ENCODE measurements around the gene EPHX1. TPM values are rescaled to one million over a fixed set of nuclear protein-coding genes. Genes with fewer than 3 reads are reported as not detected.

Gene EPHX1
- total RNA-seq, 2 donors from 2014 or later = 57.7 to 66.0 TPM

DNA sequence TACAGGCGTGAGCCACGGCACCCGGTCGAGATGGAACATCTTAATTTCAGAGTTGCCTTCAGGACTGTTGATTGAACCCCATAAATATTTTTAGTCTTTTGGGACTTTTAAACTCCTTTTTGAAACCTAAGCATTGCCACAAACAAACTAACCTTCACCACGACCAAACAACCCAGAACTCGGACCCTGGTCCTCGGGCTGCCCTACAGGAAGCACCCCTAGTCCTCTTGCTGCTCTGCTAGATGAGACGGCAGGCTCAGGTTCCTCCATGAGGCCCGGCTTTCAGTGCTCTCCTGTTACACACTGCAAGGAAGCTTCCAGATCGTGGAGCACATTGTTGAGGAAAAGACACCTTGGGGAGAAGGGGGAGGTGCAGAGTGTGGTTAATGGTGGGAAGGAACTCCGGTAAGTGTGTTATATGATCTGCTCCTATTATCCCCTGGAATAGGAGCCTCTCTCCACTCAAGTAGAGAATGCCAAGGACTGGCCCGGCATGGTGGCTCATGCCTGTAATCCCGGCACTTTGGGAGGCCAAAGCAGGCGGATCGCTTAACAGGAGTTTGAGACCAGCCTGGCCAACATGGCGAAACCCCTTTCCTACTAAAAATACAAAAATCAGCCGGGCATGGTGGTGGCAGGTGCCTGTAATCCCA is 5.7 kb downstream of the EPHX1 start:
- Histone ChIP-seq H3K36me3 (no peaks in the 10 kb centered on the region), H3K4me1 (peaks cover 0 to 94% of the 10 kb centered on the region in 2 donors), H3K9me3 (no peaks in the 10 kb centered on the region), H3K4me3 (no peak overlapping the region), H3K27ac (peak overlapping the region; percentile 55 to 84), H3K27me3 (no peaks in the 10 kb centered on the region)
- DNase-seq (ENCODE audit: low spot score) = no peak
- TF ChIP-seq, protein P1, sequence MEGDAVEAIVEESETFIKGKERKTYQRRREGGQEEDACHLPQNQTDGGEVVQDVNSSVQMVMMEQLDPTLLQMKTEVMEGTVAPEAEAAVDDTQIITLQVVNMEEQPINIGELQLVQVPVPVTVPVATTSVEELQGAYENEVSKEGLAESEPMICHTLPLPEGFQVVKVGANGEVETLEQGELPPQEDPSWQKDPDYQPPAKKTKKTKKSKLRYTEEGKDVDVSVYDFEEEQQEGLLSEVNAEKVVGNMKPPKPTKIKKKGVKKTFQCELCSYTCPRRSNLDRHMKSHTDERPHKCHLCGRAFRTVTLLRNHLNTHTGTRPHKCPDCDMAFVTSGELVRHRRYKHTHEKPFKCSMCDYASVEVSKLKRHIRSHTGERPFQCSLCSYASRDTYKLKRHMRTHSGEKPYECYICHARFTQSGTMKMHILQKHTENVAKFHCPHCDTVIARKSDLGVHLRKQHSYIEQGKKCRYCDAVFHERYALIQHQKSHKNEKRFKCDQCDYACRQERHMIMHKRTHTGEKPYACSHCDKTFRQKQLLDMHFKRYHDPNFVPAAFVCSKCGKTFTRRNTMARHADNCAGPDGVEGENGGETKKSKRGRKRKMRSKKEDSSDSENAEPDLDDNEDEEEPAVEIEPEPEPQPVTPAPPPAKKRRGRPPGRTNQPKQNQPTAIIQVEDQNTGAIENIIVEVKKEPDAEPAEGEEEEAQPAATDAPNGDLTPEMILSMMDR (IDR thresholded peaks at IDR 0.05) = no peak

GRCh38 chr1:225816643-225817538 is 7.0 kb downstream of the EPHX1 start:
- peak; percentile 77 for DNase-seq (ENCODE audit: low spot score)
- Histone ChIP-seq H3K27ac (peak overlapping the region; percentile 84 to 85), H3K4me1 (peaks cover 0 to 82% of the 10 kb centered on the region in 2 donors), H3K9me3 (no peaks in the 10 kb centered on the region), H3K36me3 (no peaks in the 10 kb centered on the region), H3K27me3 (no peaks in the 10 kb centered on the region), H3K4me3 (peak overlapping the region in 1 of 2 donors; percentile 1)
- TF ChIP-seq, protein P1 (IDR thresholded peaks at IDR 0.05) = no peak

DNA sequence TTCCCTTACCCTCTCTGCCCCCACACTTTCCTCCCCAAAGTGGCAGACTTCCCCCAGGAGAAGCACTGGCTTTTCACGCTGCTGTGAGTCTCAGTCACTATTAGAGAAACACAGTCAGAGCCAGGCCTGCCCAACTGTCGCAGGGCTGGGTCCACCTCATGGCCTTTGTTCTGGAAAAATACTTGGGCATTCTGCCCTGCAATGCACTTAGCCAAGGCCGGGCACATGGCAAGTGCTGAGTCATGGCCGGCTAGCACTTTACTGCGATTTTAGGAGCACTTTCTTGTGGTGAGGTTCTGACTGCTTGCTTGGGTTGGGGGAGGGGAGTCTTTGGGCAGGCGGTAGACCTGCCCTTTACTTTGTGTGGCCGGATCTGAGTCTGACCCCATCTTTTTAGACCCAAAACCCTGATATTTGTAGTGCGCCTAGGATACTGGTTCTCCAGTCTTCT is 7.7 kb downstream of the EPHX1 start:
- H3K4me1 ChIP-seq = peaks cover 0 to 74% of the 10 kb centered on the region in 2 donors
- DNase-seq (ENCODE audit: low spot score) = peak; percentile 95
- peak overlapping the region; percentile 84 to 85 for H3K27ac ChIP-seq
- TF ChIP-seq, protein P1 (IDR thresholded peaks at IDR 0.05) = no peak
- H3K4me3 ChIP-seq = no peak overlapping the region
- H3K27me3 ChIP-seq = no peaks in the 10 kb centered on the region
- no peaks in the 10 kb centered on the region for H3K9me3 ChIP-seq
- no peaks in the 10 kb centered on the region for H3K36me3 ChIP-seq

- no peaks in the 10 kb centered on the region for H3K9me3 ChIP-seq
- no peaks in the 10 kb centered on the region for H3K36me3 ChIP-seq
- no peak overlapping the region for H3K4me3 ChIP-seq
- no peaks in the 10 kb centered on the region for H3K27me3 ChIP-seq
- TF ChIP-seq, protein P1 (IDR thresholded peaks at IDR 0.05) = no peak
- no peak for DNase-seq (ENCODE audit: low spot score)
- peaks cover 0 to 69% of the 10 kb centered on the region in 2 donors for H3K4me1 ChIP-seq
- peak overlapping the region; percentile 84 to 85 for H3K27ac ChIP-seq
Measured at GRCh38 chr1:225818229-225818628, 8.3 kb downstream of the EPHX1 start.

DNA sequence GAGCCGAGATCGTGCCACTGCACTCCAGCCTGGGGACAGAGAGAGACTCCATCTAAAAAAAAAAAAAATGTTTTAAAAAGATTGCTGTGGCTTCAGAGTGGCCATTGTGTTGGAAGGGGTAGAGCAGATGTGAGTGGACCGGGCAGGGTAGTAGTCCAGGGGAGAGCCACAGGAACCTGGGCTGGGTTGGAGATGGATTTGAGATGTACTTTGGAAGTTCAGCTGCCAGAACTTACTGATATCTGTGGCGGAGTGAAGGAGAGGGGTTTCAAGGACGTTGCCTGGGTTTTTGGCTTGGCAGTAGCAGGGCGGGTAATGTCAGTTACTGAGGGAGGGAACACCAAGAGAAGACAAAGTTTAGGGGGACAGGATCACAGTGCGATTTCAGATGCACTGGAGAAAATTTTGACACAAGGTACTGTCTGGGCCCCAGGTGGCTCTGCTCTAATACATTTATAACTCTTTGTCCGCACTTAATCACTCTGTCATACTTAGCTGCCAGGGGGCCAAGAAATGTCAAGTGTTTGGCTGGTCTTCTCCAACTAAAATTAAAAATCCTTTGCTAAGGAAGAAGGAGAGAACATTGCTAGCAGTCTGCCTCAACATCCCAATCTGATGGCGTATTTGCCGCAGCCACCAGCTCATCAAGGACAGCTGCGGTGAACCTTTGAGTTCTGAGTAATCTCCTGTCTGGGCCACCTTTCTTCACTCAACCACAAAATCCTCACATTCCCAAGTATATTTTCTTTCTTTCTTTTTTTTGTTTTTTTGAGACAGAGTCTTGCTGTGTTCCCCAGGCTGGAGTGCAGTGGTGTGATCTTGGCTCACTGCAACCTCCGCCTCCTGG is 9.6 kb downstream of the EPHX1 start:
- no peak for DNase-seq (ENCODE audit: low spot score)
- no peaks in the 10 kb centered on the region for H3K9me3 ChIP-seq
- TF ChIP-seq, protein P1 (IDR thresholded peaks at IDR 0.05) = no peak

More for the DNA sequence above, 9.6 kb downstream of the EPHX1 start:
- H3K27ac ChIP-seq = peak overlapping the region; percentile 39 to 52
- no peaks in the 10 kb centered on the region for H3K36me3 ChIP-seq
- no peaks in the 10 kb centered on the region for H3K27me3 ChIP-seq
- peaks cover 0 to 66% of the 10 kb centered on the region in 2 donors for H3K4me1 ChIP-seq
- no peak overlapping the region for H3K4me3 ChIP-seq
